Psoas muscle (tissue), 8 donors: ENCODE data around the gene LRRC17. TPM values are rescaled to one million over a fixed set of nuclear protein-coding genes. Genes with fewer than 3 reads are reported as not detected.
"Not testable (repeated sequence)": the region's sequence is repeated elsewhere in the genome, so short reads cannot be mapped to it uniquely, and the experiment has no call there.

Experiments used
- ATAC-seq, 4 donors: fragments of 200-7000 bp; cut with Tn5 transposase; one replicate each; pipeline ENCODE4 v1.9.1; 2020; ENCODE audit warnings: moderate library complexity in 3 of 4, mild to moderate bottlenecking in 2 of 4
- DNase-seq, 2 donors: peaks; one replicate each; pipeline ENCODE4 v3.0.0-alpha.2; 2020
- H3K27ac ChIP-seq: fragments of 200-600 bp; one replicate; pipeline ENCODE4 v1.8.0; 2022
- H3K27me3 ChIP-seq, 3 donors: fragments of 200-600 bp in 1 of 3; one replicate each; pipeline versions ENCODE4 v1.6.1 to v1.8.0; 2013 to 2022; ENCODE audit warnings: low read length in 2 of 3, mild to moderate bottlenecking in 2 of 3, moderate library complexity in 1 of 3; ENCODE audit not compliant: insufficient read depth in 3 of 3
- H3K36me3 ChIP-seq, 2 donors: fragments of 200-600 bp in 1 of 2; one replicate each; pipeline versions ENCODE4 v1.6.1 to v1.8.0; 2013 to 2022; ENCODE audit warnings: low read depth in 1 of 2, mild to moderate bottlenecking in 1 of 2, moderate library complexity in 1 of 2; ENCODE audit not compliant: insufficient read depth in 1 of 2
- H3K4me1 ChIP-seq: fragments of 200-600 bp; one replicate; pipeline ENCODE4 v1.8.0; 2022
- H3K4me3 ChIP-seq: fragments of 200-600 bp; one replicate; pipeline ENCODE4 v1.8.0; 2022; ENCODE audit warnings: mild to moderate bottlenecking
- H3K9me3 ChIP-seq: fragments of 200-600 bp; one replicate; pipeline ENCODE4 v1.8.0; 2022
- WGBS, 3 donors: extraction: QIAGEN DNeasy Blood & Tissue Kit; methylation state at CpG; one replicate each; pipeline versions ENCODE4 v1.1.6 to v1.1.7; 2013; 5-methylcytosine and 5-hydroxymethylcytosine counted together
- intact Hi-C, 2 donors: fragments of 100-400 bp; cut with DNase I; formaldehyde crosslinking; loops; one replicate each; pipeline versions ENCODE4 v1.11.0 to v1.14.2; 2022
- polyA plus RNA-seq, 3 donors: library from polyadenylated mRNA; stranded (reverse); fragments of 200-250 nt; gene quantifications; one replicate each; pipeline ENCODE4 v1.2.3, GENCODE V29; 2013
- total RNA-seq, 4 donors: library from RNA; stranded (reverse); fragmentation: NEBNext Ultra II Directional in 2 of 4; extraction: Animal tissue kit (Norgen Biotek cat#: 25700) in 2 of 4; gene quantifications; one replicate each; pipeline versions ENCODE4 v1.2.1 to v1.2.4, GENCODE V29; 2021 to 2023
- TF ChIP-seq, protein P1 (sequence below): fragments of 200-600 bp; IDR thresholded peaks from one replicate; pipeline ENCODE4 v1.8.0; 2022; ENCODE audit warnings: antibody characterized with exemption
- donor health status: healthy with polysubstance abuse.
- donor health status: DM: no; HTN: no; CAD: no; lungs with moderate emphysema.
- donor health status: Bipolar disorder and iron deficiency.
- donor health status: healthy.
- donor health status: DM: yes; HTN: yes; CAD: no.
- donor health status: DM: no; HTN: no; CAD: no.
- donor health status: DM: no; HTN: no; CAD: no.
- donor health status: DM: yes; HTN: yes; CAD: no.

LRRC17 gene
- total and polyA plus RNA-seq, 7 donors: 0.34 to 3.6 (median 0.84) TPM

DNA sequence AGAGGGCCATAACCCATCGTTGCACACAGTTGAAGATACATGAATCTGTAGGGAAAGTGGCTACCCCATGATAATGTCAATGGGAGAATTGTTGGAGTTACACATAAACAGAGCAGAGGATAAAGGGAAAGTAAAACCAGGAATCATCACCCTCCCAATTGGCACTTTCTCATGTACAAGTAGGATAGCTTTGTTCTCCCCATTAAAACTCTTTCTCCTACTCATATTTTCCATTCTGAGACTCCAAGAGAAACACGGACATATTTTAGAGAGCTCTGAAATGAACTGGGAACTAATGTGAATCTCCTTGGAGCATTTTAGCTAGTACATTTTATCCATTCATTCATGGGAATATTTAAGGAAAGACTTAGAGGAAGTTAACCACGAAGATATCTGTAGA lies 17.2 kb upstream of the LRRC17 start:
- Histone ChIP-seq H3K27ac (no peak overlapping the region), H3K36me3 (no peaks in the 10 kb centered on the region), H3K4me1 (peaks cover 8% of the 10 kb centered on the region), H3K9me3 (no peaks in the 10 kb centered on the region), H3K4me3 (no peak overlapping the region), H3K27me3 (no peaks in the 10 kb centered on the region)
- no peak for ATAC-seq
- TF ChIP-seq, protein P1, sequence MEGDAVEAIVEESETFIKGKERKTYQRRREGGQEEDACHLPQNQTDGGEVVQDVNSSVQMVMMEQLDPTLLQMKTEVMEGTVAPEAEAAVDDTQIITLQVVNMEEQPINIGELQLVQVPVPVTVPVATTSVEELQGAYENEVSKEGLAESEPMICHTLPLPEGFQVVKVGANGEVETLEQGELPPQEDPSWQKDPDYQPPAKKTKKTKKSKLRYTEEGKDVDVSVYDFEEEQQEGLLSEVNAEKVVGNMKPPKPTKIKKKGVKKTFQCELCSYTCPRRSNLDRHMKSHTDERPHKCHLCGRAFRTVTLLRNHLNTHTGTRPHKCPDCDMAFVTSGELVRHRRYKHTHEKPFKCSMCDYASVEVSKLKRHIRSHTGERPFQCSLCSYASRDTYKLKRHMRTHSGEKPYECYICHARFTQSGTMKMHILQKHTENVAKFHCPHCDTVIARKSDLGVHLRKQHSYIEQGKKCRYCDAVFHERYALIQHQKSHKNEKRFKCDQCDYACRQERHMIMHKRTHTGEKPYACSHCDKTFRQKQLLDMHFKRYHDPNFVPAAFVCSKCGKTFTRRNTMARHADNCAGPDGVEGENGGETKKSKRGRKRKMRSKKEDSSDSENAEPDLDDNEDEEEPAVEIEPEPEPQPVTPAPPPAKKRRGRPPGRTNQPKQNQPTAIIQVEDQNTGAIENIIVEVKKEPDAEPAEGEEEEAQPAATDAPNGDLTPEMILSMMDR: no peak
- DNase-seq: no peak
- intact Hi-C loops: no loop called here
- 39 to 52% (median 50%) methylated on average over 3 of the region's 3 CpGs for WGBS, 3 donors

DNA sequence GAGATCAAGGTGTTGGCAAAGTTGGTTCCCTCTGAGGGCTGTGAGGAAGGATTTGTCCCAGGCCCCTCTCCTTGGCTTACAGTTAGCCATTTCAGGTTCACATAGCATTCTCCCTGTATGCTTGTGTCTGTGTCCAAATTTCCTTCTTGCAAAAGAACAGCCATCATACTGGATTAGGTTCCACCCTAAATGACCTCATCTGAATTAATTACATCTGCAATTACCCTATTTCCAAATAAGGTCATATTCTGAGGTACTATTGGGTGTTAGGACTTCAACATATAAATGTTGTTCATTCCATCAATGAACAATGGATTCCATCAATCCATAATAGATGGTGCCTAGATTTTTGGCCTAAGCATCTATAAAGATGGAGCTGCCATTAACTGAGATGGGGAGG lies 16.2 kb upstream of the LRRC17 start:
- H3K4me3 ChIP-seq: no peak overlapping the region
- no peaks in the 10 kb centered on the region for H3K36me3 ChIP-seq
- intact Hi-C loops: no loop called here
- no peaks in the 10 kb centered on the region for H3K9me3 ChIP-seq
- DNase-seq (no peak), ATAC-seq (no peak)
- TF ChIP-seq, protein P1: no peak
- H3K27me3 ChIP-seq: no peaks in the 10 kb centered on the region
- peaks cover 5% of the 10 kb centered on the region for H3K4me1 ChIP-seq
- H3K27ac ChIP-seq: no peak overlapping the region

DNA sequence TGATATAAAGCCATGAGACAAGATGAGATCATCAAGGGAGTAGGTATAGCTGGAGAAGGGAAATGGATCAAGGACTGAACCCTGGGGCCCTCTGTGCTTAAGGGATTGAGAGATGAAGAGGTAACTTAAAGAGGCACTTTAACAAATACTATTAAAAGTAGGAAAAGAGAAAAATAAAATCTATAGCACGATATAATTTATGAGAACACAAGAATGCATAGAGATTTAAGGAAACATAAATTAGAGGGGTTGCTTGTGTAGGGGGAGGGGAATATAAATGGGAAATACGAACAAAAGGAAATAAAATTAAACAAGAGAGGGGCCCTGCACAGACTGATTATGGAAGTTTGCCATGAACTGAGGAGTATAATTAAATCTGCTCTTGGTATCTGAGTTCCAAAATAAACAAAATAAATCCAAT lies 15.6 kb upstream of the LRRC17 start:
- Histone ChIP-seq H3K27ac (no peak overlapping the region), H3K4me1 (peaks cover 5% of the 10 kb centered on the region), H3K36me3 (no peaks in the 10 kb centered on the region), H3K4me3 (no peak overlapping the region), H3K27me3 (no peaks in the 10 kb centered on the region), H3K9me3 (no peaks in the 10 kb centered on the region)
- no peak for ATAC-seq
- DNase-seq: no peak
- TF ChIP-seq, protein P1: no peak
- WGBS, 3 donors: 46 to 53% (median 49%) methylated on average over 2 of the region's 2 CpGs
- intact Hi-C loops: no loop called here

DNA sequence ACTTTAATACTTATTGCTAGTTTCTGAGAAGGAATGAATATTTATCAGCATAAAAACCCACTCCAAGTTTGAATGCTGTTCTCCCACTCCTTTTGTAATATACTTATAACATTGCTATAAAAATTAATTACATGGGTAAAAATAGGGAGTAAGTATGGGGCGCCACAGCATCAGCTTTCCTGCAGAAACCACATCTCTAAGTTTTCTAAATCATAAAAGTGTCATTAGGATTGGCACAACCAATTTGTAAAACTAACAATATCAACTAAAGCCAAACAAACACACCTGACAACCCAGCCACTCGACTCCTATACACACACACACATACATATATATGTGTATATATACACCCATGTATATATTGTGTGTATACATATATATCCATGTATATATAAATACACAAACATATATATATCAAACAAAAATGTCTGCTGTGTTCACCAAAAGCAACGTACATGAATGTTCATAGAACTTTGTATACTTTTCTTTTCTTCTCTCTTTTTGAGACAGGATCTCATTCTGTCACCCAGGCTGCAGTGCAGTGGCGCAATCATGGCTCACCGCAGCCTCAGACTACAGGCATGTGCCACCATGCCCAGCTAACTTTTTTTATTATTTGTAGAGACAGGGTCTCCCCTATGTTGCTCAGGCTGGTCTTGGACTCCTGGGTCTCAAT lies 14.8 kb upstream of the LRRC17 start:
- H3K4me1 ChIP-seq: peaks cover 4% of the 10 kb centered on the region
- DNase-seq: no peak
- no peak for ATAC-seq
- no peaks in the 10 kb centered on the region for H3K27me3 ChIP-seq
- H3K27ac ChIP-seq: no peak overlapping the region
- H3K9me3 ChIP-seq: no peaks in the 10 kb centered on the region
- H3K4me3 ChIP-seq: no peak overlapping the region
- TF ChIP-seq, protein P1: no peak
- intact Hi-C loops: no loop called here
- WGBS, 3 donors: 87 to 91% (median 88%) methylated on average over 5 of the region's 5 CpGs
- no peaks in the 10 kb centered on the region for H3K36me3 ChIP-seq

DNA sequence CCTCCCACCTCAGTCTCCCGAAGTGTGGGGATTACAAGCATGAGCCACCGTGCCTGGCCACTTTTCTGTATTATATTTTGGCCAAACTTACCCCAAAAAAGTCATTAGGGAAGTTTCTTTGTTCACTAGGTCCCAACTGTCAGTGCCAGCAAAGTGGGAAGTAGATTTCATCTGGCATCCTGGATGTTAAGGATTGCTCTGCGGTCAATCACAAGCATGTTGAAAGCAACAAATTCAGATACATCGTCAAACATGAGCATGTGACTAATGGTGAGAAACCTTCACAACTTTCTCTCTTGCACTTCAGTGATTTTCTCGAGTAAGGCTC lies 14.3 kb upstream of the LRRC17 start:
- TF ChIP-seq, protein P1: no peak
- Histone ChIP-seq H3K27ac (no peak overlapping the region), H3K27me3 (no peaks in the 10 kb centered on the region), H3K4me1 (no peaks in the 10 kb centered on the region), H3K9me3 (no peaks in the 10 kb centered on the region), H3K36me3 (no peaks in the 10 kb centered on the region), H3K4me3 (no peak overlapping the region)
- no peak for ATAC-seq
- DNase-seq: no peak
- 85 to 95% (median 89%) methylated on average over 5 of the region's 5 CpGs for WGBS, 3 donors
- intact Hi-C loops: no loop called here

DNA sequence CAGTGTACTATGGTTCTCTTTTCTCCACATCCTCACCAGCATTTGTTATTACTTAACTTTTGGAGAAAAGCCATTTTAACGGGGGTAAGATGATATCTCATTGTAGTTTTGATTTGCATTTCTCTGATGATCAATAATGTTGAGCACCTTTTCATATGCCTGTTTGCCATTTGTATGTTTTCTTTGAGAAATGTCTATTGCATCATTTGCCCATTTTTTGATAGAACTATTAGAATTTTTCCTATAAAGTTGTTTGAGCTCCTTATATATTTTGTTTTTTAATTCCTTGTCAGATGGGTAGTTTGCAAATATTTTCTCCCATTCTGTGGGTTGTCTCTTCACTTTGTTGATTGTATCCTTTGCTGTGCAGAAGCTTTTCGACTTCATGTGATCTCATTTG lies 10.7 kb upstream of the LRRC17 start:
- H3K4me3 ChIP-seq, H3K27me3 ChIP-seq, ATAC-seq, intact Hi-C loops, H3K36me3 ChIP-seq, DNase-seq, H3K27ac ChIP-seq, H3K9me3 ChIP-seq, H3K4me1 ChIP-seq: not testable (repeated sequence)
- WGBS, 3 donors: 83 to 92% (median 85%) methylated on average over 2 of the region's 2 CpGs

DNA sequence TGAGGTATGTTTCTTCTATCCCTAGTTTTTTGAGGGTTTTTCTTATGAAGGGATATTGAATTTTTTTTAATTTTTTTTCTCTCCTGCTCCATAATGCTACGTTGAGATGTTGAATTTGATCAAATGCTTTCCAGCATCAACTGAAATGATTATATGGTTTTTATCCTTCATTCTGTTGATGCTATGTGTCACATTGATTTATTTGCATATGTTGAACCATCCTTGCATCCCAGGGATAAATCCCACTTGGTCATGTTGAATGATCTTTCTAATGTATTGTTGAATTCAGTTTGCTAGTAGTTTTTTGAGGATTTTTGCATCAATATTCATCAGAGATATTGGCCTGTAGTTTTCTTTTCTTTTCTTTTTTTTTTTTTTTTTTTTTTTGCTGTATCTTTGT lies 9.2 kb upstream of the LRRC17 start:
- H3K4me3 ChIP-seq, intact Hi-C loops, DNase-seq, H3K27ac ChIP-seq, H3K4me1 ChIP-seq, H3K27me3 ChIP-seq, H3K36me3 ChIP-seq, H3K9me3 ChIP-seq, ATAC-seq: not testable (repeated sequence)
- WGBS, 3 donors: 90 to 92% (median 91%) methylated on average over 1 of the region's 1 CpG
